ENCODE results near the gene MANSC1. TPM values are rescaled to one million over a fixed set of nuclear protein-coding genes. Genes with fewer than 3 reads are reported as not detected.

The MANSC1 gene
- total RNA-seq, 1 experiment from 2014 or later: 9.1 TPM

GRCh38 chr12:12282202-12282601 is 67.8 kb downstream of the MANSC1 start:
- no peak overlapping the region for H2BK15ac ChIP-seq (ENCODE audit: low read depth, low read length)
- no peaks in the 10 kb centered on the region; the same call in 1 of the 2 replicates for H3K27me3 Mint-ChIP-seq (ENCODE audit: low read depth)
- H2BK12ac ChIP-seq (ENCODE audit: insufficient read length, low read depth, low read length): no peak overlapping the region
- TF ChIP-seq, protein P1, sequence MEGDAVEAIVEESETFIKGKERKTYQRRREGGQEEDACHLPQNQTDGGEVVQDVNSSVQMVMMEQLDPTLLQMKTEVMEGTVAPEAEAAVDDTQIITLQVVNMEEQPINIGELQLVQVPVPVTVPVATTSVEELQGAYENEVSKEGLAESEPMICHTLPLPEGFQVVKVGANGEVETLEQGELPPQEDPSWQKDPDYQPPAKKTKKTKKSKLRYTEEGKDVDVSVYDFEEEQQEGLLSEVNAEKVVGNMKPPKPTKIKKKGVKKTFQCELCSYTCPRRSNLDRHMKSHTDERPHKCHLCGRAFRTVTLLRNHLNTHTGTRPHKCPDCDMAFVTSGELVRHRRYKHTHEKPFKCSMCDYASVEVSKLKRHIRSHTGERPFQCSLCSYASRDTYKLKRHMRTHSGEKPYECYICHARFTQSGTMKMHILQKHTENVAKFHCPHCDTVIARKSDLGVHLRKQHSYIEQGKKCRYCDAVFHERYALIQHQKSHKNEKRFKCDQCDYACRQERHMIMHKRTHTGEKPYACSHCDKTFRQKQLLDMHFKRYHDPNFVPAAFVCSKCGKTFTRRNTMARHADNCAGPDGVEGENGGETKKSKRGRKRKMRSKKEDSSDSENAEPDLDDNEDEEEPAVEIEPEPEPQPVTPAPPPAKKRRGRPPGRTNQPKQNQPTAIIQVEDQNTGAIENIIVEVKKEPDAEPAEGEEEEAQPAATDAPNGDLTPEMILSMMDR (conservative IDR thresholded peaks at IDR 0.05): no peak
- no peaks in the 10 kb centered on the region for H3K23me2 ChIP-seq (ENCODE audit: insufficient read length, low read depth, low read length, poor library complexity, severe bottlenecking)
- no peaks in the 10 kb centered on the region for H3K79me2 ChIP-seq (ENCODE audit: insufficient read depth, low read length)
- H3K79me1 ChIP-seq (ENCODE audit: insufficient read depth, low read depth, low read length, poor library complexity, severe bottlenecking): no peaks in the 10 kb centered on the region
- H3T11ph ChIP-seq (ENCODE audit: low read length): no peak overlapping the region
- H2BK5ac ChIP-seq (ENCODE audit: insufficient read length, low read length): no peak overlapping the region
- H4K8ac ChIP-seq (replicated peaks; ENCODE audit: insufficient read length, low read depth, low read length): no peak overlapping the region
- no peaks in the 10 kb centered on the region for H4K20me1 ChIP-seq (ENCODE audit: control insufficient read depth, insufficient read depth, insufficient read length)
- H4K91ac ChIP-seq (ENCODE audit: insufficient read length, low read depth, low read length): no peak overlapping the region
- H3K4me3 Mint-ChIP-seq: no peak overlapping the region
- H3K27me3 ChIP-seq (ENCODE audit: insufficient read depth, low read length): no peaks in the 10 kb centered on the region
- H3K56ac ChIP-seq (ENCODE audit: insufficient read length, low read depth, low read length): no peak overlapping the region
- no peaks in the 10 kb centered on the region for H3K9me3 ChIP-seq (ENCODE audit: control insufficient read depth, low read depth, low read length)
- no peak overlapping the region for H4K5ac ChIP-seq (ENCODE audit: insufficient read length, low read depth, low read length)
- H3K4me1 ChIP-seq (ENCODE audit: insufficient read depth, low read length): peaks cover 4% of the 10 kb centered on the region; the same call in 1 of the 2 replicates
- H3K9ac ChIP-seq (ENCODE audit: extremely low read depth, insufficient read length, low read length): no peak overlapping the region
- H3K4me1 Mint-ChIP-seq: peaks cover 33 to 38% of the 10 kb centered on the region in 2 experiments
- peaks cover 0 to 8% (median 0%) of the 10 kb centered on the region in 3 experiments; a peak in 1 of 7 replicates for H3K36me3 Mint-ChIP-seq (ENCODE audit: insufficient read depth in 1 of 3, low read depth in 3 of 3)
- no peak overlapping the region for H2AFZ ChIP-seq (ENCODE audit: low read length)
- no peak for DNase-seq
- H3K23ac ChIP-seq (ENCODE audit: insufficient read length, low read depth, low read length): no peak overlapping the region
- no peak overlapping the region for H3K4ac ChIP-seq (ENCODE audit: low read depth, low read length)
- no peak overlapping the region for H3K18ac ChIP-seq (ENCODE audit: insufficient read length, low read depth, low read length)
- H3K9me3 Mint-ChIP-seq: peaks cover 4 to 5% of the 10 kb centered on the region in 2 experiments; a peak in 4 of 5 replicates
- no peak overlapping the region for H2BK20ac ChIP-seq (ENCODE audit: low read depth, low read length, poor library complexity, severe bottlenecking)
- H2AK5ac ChIP-seq (ENCODE audit: insufficient read length, low read length): no peak overlapping the region
- no peak overlapping the region for H2BK120ac ChIP-seq (ENCODE audit: low read depth, low read length, poor library complexity, severe bottlenecking)
- WGBS (ENCODE audit: extremely low coverage, insufficient read length, low lambda C conversion rate): no CpG with 5 or more reads among the region's 3 CpGs
- H3K27ac Mint-ChIP-seq: peak overlapping the region in 1 of 3 experiments; percentile 42; a peak in 1 of 7 replicates
- H3K27ac ChIP-seq (ENCODE audit: insufficient read length, low read depth, low read length): no peak overlapping the region
- no peak overlapping the region for H3K14ac ChIP-seq (ENCODE audit: insufficient read depth, low read length)
- no peak overlapping the region for H3K4me2 ChIP-seq (ENCODE audit: insufficient read depth, insufficient read length, low read length)
